GM19193 (cell line): Measurements from ENCODE around the gene PLCB3.

Source experiments
- POLR2A ChIP-seq: IDR thresholded peaks from 4 replicates; pipeline ENCODE4 v1.6.1; 2011; ENCODE audit not compliant: insufficient read depth, insufficient read length; ENCODE audit errors: extremely low read depth

Gene PLCB3

DNA sequence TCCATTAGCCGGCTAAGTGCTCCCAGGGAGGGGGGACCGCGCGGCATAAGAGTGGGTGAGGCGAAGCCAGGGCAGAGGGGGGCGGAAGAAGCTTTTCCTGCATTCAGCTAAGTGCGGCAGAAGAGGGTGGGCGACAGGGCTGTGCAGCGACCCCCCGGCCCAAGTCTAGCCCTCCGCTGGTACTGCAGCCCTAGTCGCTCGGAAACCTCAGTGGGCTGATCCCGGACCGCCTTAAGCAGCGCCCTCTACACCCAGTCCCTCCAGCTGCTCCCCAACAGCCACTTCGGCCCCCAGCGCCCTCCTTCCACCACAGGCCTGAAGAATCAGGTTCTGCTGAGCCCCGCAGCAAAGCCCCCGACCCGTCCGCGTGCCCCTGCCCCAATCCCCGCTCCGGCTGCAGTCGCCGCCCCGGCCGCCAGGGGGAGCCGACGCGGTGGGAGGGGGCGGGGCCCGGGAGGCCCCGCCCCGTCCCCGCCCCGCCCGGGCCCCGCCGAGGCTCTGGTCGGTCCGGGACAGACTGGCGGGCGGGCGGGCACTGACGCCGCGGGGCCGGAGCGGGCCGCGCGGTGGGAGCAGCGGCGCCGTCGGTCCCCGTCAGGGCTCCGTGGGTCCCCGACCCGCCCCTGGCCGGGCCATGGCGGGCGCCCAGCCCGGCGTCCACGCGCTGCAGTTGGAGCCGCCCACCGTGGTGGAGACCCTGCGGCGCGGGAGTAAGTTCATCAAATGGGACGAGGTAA, at the start of gene PLCB3:
Gene PLCB3 (plus strand): TSS at position 515 of the 737 bp plus-strand sequence. CDS start 120 bp downstream, at position 635.
- TF ChIP-seq POLR2A, result peak; percentile 48

DNA sequence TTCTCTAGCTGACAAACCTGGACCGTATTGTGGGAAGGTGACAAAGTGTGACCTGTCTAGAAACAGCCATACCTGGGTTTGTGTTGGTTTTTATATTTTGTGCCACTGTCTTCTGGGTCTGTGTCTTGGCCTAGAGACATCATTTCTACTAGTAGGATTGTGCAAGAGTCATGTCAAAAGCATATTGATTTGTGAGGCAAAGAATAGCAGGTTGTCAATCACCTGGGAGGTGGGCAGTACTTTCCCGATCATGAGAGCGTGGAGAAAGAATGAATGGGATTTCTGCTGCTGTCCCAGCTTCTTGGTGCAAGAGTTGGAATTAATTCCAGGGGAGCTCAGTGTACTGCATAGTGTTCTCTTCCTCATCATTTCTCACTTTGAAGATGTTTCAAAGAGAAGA, 49.8 kb upstream of the PLCB3 start:
- TF ChIP-seq POLR2A, result no peak

DNA sequence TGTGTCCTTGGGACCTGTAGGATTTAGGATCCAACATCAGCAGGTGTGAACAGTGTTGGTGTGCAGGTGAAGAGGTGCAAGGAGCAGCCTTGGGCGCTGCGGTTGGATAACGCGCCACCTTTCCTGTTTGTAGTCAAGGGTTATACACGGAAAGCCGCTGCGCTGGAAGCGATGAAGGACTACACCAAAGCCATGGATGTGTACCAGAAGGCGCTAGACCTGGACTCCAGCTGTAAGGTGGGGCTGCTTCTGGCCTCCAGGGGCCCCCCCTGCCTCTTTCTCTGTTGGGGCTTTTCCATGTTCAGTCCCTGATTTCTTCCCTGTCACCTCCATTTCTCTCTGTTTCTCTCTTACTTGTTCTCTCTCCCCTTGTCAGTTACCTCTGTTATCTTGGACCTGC, 48.3 kb upstream of the PLCB3 start:
- TF ChIP-seq POLR2A, result no peak

DNA sequence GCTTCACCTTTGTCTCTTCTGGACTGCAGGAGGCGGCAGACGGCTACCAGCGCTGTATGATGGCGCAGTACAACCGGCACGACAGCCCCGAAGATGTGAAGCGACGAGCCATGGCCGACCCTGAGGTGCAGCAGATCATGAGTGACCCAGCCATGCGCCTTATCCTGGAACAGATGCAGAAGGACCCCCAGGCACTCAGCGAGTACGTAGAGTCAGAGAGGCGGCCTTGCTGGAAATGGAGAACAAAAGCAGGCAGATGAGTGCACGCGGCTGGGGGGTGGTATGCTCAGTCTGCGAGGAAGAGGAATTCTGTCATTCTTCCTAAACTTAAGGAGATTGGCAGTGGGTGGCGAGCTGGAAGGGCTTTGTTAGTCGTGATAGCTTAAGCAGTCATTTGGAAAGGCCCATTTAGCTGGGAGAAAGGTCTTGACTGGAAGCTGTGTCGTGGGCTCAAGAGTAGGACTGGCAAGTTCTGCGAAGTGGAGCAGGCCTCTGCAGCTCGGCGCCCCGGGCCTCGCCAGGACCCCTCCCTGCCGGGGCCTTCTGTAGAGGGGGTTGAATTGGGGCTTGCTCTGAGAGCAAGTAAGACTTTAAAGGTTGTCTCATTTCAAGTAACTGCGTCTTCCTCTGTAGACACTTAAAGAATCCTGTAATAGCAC, 47.8 kb upstream of the PLCB3 start:
- TF ChIP-seq POLR2A, result no peak

DNA sequence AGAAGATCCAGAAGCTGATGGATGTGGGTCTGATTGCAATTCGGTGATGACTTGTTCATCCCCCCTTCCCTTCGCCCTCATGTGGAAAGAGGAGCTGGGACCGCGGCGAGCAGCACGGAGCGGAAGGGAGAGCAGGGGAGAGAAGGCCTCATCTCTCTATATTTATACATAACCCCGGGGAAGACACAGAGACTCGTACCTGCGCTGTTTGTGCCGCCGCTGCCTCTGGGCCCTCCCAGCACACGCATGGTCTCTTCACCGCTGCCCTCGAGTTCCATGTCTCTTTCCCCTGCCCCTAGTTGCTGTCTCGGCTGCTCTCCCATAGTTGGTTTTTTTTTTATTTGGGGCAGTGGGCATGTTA, 47.3 kb upstream of the PLCB3 start:
- no peak for TF ChIP-seq POLR2A

DNA sequence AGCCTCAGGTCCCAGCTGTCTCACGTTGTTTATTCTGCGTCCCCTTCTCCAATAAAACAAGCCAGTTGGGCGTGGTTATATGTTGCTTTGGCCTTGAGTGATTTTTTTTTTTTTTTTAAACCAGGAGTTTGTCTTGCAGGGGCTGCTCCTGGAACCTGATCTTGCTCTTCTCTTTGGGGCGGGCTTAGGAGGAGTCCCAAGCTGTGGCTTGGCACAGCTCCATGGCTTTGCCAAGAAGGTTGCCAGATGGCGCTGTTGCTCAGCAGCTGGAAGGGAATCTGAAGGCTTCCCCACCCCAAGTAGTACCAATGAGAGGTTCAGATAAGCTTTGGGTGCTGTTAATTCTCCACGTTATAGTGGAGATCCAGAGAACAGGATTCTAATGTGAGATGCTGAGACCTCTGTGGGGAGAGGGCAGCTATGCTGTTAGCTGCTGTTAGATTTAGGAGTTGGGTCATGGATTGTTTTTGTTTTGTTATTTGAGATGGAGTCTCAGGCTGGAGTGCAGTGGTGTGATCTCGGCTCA, 46.8 kb upstream of the PLCB3 start:
- no peak for TF ChIP-seq POLR2A

DNA sequence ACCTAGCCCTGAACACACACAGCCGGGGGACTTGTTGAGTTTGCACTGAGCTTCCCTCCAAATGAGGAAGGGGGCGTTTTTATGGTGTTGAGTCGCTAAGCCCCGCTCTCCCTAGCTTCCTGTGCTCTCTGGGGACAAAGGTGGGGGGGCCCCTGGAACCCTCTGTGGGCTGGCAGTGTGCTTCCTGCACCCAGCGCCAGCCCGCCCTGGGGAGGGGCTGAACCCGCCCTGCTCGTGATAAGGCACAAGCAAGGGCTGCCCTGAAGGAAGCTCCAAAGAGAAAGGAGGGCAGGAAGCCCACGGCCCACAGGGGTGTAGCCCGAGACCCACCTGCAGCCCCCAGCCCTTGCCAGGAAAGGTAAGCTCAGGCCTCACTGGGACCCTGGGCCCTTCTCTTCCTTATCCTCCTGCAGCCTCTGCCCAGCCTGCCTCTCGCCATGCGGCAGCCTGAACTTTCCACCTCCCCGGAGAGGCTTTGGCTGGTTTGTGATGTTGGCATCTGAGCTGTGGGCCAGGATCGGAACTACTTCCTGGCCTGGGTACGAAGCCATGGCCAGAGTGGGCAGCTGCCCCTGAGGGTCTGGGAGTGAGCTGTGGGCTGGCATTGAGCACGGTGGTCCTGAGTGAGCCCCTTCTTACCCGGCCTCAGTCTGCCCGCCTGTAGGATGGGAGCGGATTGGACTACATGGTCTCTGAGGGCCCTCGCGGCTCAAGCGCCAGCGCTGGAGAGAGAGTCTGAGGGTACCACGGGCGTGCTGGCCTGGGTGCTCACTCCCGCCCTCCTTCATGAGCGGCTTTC, 44.7 kb upstream of the PLCB3 start, which contains the start of gene FERMT3:
Gene FERMT3 (plus strand): TSS at position 265 of the 799 bp plus-strand sequence. CDS start 644 bp downstream, outside the sequence.
- peak; percentile 71 for TF ChIP-seq POLR2A

DNA sequence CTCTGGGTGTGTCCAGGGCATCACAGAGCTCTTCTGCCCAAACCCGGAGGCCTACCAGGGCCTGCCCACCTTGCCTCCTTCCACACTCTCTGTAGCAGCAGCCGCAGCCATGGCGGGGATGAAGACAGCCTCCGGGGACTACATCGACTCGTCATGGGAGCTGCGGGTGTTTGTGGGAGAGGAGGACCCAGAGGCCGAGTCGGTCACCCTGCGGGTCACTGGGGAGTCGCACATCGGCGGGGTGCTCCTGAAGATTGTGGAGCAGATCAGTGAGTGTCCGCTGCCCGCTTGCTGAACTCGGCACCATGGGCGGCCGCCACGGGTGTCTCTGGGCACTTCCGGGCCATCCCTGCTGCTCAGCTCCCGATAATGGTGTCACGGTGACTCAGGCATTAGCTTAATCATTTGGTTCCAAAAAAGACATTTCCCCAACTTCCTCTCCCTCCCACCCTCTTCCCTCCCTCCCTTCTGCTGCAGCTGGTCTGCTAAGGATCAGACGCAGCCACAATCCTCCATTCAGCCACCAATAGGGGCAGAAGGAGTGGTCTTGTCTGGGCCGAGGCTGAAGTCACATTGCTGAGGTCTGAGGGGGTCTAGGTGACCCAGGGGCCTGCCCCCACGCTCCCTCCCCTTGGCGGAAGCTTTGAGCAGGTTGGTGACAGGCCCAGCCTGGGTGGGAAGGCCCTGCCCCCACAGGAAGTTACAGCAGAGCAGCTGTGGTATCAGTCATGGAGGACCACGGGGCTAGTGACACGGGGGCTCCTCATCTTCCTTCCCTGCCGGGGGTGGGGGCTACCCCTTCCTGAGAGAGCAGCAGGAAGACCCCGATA, 43.9 kb upstream of the PLCB3 start:
- peak; percentile 67 for TF ChIP-seq POLR2A

DNA sequence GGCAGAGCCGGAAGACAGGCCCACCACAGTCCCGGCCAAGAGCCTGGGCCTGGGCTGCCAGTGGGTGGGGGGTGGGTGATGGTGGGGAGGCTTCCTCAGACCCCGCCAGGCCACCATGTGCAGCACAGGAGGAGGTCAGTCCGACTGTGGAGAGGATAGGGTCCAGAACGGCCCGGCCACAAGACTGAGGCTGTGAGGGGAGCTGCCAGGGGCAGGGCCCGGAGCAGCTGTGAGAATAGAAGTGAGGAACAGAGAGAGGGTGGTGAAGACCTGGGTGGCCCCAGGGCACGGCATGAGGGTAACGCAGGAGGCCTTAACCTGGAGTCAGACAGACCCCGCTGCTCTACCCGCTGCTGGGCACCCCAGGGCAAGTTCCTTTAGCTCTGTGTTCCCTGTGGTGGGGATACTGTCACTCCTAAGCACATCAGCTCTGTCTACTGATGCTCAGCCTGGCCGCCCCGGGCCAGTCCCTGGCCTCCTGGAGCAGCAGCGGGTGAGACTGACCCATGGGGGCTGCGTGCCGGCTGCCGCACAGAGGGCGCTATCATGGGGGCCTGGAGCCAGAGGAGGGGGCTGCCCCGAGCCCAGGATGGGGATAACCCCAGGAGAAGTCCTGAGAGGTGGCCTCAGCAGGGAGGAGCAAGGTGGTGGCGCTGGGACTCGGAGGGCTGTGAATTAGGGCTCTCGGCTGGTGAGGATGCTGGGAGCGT, 43.1 kb upstream of the PLCB3 start:
- no peak for TF ChIP-seq POLR2A

DNA sequence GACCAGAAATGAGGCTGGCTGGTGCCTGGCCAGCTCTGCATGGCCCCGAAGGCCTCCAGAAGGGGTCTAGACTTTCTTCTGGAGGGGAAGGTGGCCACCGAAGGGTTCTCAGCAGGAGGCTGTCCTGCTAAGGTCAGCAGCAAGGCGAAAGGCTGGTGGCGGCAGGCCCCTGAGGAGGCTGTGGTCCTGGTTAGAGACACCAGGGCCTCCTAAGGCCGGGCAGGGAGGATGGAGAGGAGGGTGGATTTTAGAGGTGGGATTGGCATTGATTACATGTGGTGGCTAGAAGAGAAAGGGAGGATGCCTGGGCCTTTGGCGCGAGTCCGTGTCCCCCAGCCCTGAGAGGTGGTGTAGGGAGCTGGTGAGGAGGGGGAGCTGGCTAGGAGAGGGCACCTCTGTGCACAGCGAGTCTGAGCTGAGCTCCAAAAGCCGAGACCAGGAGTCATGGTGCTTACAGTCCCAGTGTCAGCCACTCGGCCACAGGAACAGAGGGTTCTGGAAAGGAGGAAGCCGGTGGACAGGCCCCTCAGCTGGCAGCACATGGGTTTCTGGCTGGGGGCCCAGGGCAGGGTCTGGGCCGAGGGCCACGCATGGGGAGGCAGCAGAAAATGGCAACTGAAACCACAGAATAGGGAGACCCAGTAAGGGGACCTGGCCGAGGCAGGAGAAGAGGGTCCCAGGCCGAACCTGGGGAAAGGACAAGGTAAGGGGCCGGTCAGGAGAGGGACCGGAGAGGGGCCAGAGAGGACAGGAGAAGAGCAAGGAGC, 42.4 kb upstream of the PLCB3 start:
- TF ChIP-seq POLR2A, result no peak

DNA sequence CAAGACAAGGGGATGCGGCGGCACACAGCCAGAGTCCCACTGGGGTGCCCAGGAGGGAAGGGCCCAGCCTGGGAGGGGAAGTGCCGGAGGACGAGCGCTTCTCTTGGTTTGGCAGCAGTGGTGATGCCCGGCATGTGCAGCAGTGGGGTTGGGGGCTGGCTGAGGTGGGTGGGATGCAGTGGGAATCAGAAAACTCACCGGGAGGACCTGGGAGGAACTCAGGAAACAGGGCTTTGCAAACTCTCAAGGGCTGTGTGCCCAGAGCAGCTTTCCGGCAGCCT, 41.8 kb upstream of the PLCB3 start:
- TF ChIP-seq POLR2A, result no peak

DNA sequence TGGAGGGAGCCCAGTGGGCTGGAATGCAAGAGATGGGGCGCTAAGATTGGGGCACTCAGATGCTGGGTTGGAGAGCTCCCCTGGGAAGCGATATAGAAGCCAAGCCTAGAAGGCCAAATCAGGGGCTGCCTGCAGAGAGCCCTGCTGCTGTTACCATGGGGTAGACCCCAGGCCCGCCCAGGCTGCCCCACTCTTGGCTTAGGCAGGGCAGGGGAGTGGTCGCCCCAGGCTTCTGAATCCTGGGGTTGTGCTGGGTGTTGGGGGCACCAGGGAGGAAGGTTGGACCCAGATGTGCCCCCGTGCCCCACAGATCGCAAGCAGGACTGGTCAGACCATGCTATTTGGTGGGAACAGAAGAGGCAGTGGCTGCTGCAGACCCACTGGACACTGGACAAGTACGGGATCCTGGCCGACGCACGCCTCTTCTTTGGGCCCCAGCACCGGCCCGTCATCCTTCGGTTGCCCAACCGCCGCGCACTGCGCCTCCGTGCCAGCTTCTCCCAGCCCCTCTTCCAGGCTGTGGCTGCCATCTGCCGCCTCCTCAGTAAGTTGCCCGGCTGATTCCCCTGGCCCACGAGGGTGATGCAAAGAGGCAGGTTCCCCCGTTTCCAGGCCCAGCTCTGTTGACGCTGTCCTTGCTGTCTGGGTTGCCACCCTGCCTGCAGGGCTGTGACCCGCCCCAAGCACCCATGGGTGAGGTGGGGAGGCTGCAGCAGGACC, 40.9 kb upstream of the PLCB3 start:
- TF ChIP-seq POLR2A, result no peak
